ENCODE results near the gene ACAT1.
"Not testable (repeated sequence)": the region's sequence is repeated elsewhere in the genome, so short reads cannot be mapped to it uniquely, and the experiment has no call there.

ACAT1 gene
- 38.2 to 51.7 reads per million in 2 experiments for total RNA-seq

GRCh38 chr11:108121274-108122155 is at the start of gene ACAT1:
ACAT1 (plus strand) TSS chr11:108121567; CDS start chr11:108121607, 40 bp downstream.
- peak; percentile 94 for DNase-seq (ENCODE audit: low read depth)

DNA sequence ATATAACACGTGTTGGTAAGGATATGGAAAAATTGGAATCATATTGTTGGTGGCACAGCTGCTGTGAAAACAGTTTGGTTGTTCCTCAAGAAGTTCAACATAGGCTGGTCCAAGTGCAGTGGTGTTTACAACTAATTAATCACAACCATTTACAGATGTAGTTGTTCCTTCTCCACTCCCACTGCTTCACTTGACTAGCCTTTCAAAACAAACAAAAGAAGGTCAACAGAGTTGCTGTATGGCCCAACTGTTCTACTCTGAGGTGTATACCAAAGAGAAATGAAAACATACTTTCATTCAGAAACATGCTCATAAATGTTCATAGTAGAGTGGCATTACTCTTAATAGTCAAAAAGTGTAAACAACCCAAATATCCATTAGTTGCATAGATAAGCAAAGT is 36.6 kb upstream of the ACAT1 start:
- no peak for DNase-seq (ENCODE audit: low read depth)

- DNase-seq (ENCODE audit: low read depth) = no peak
Measured at GRCh38 chr11:108085672-108086071, 35.7 kb upstream of the ACAT1 start.

DNA sequence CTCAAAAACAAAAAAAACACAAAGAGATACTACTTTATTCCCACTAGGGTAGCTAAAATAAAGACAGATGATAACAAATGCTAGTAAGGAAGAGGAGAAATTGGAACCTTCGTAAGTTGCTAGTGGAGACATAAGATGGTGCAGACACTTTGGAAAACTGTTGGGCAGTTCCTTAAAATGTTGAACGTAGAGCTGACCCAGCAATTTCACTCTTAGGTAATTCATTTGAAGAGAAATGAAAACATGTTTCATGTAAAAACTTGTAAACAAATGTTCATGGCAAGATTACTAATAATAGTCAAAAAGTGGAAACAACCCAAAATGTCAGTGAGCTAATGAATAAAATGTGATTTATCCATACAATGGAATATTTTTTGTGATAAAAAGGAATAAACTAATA is 29.2 kb upstream of the ACAT1 start:
- no peak for DNase-seq (ENCODE audit: low read depth)

DNA sequence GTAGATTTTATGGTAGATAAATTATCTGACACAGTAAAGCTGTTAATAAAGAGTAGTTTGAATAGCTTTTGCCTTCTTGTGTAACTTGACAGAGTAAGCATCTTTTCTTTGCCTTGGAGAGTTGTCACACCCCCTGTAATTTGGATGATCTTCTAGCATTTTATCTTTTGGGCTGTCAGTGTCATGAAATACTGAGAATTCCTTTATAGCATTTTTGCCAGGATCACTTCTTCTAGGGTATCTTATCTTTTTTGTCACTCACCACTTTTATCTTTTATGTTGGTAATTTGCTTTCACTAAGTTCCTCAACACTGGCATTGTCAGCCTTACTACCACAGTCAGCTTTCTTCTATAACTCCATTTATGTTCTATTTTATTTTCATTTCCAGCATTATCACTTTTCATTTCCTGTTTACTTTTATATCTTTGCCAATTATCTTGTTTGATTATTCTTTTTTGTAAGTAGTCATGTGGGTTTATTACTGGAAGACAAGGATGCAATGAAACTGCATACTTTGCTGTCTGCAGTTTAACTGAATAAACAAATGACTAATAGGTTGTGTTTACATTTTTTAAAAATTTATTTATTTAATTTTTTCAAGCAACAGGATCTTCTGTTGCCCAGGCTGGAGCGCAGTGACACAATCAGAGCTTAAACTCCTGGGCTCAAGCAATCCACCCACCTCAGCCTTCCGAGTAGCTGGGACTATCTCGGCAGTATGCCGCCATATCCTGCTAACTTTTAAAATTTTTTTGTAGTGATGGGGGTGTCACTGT is 28.1 kb upstream of the ACAT1 start:
- no peak for DNase-seq (ENCODE audit: low read depth)

DNA sequence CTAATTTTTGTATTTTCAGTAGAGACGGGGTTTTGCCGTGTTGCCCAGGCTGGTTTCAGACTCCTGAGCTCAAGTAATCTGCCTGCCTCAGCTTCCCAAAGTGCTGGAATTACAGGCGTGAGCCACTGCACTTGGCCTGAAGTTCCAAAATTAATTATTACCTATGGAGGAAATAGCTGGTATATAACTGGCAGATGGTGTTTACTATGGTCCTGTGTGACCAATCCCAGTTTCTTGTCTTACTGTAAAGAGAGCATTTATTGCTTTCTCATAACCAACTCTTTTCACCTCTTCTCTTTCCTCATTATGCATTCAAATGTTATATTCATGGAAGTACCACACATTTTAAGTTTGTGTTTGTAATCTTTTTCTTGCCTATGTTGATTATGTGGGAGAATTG is 24.2 kb upstream of the ACAT1 start:
- no peak for DNase-seq (ENCODE audit: low read depth)

DNA sequence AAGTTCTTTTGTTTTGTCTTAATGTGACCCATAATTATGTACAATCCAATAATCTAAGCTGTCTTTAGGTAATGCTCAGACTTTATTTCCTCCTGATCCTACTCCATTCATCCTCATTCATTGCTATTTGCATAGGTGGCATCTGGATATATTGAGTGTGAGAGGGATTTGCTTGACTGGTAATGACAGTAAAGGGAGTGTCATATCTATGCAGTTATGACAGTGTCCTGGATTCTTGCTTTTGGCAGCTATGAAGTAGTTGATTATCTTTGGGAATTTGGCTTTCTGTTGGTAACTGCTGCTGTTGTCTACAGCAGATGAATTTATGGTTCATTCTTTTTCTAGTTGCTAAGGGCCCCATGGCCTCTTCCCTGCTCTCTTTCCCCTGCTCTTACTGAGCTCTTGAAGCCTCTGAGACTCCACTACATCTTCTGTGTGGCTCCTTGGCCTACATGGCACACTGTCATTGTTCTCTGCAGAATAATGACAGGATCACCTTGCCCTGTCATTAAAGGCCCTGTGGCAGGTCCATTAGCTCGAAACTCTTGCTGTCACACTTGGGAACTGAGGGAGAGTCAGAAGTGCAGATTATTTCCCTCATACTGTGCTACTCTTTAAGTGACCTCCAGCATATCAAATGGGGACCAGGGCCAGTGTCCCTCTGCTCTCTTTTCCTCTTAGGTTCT is 20.1 kb upstream of the ACAT1 start:
- no peak for DNase-seq (ENCODE audit: low read depth)

DNA sequence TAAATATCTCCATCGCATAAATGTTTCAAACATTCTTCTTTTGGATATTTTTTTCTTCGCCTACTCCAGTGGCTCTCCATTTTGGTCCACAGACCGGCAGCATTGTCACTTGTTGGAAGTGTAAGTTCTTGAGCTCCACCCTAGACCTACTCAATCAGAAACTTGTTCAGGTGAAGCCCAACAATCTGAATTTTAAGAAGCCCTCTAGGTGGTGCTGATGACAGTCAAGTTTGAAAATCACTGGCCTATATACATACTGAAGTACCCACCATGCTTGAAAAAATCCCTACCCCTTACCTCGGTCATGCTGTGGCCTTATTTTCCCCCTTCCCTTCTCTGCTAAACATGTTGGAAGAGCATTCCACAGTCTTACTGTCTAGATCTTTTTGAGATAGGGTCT is 10.2 kb upstream of the ACAT1 start:
- DNase-seq (ENCODE audit: low read depth) = no peak

GRCh38 chr11:108112057-108112456 is 9.3 kb upstream of the ACAT1 start:
- no peak for DNase-seq (ENCODE audit: low read depth)

- DNase-seq (ENCODE audit: low read depth) = no peak
Measured at GRCh38 chr11:108115500-108116140, 5.7 kb upstream of the ACAT1 start.

GRCh38 chr11:108117746-108118371 is 3.5 kb upstream of the ACAT1 start:
- no peak for DNase-seq (ENCODE audit: low read depth)

DNA sequence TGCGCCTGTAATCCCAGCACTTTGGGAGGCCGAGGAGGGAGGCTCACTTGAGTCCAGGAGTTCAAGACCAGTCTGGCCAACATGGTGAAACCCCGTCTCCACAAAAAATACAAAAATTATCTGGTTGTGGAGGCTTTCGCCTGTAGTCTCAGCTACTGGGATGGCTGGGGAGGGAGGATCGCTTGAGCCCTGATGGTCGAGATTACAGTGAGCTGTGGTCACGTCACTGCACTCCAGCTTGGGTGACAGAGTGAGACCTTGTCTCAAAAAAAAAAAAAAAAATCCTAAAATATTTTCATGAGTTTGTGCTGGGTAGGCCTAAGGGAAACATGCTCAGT is 462 bp upstream of the ACAT1 start:
- DNase-seq (ENCODE audit: low read depth) = not testable (repeated sequence)

DNA sequence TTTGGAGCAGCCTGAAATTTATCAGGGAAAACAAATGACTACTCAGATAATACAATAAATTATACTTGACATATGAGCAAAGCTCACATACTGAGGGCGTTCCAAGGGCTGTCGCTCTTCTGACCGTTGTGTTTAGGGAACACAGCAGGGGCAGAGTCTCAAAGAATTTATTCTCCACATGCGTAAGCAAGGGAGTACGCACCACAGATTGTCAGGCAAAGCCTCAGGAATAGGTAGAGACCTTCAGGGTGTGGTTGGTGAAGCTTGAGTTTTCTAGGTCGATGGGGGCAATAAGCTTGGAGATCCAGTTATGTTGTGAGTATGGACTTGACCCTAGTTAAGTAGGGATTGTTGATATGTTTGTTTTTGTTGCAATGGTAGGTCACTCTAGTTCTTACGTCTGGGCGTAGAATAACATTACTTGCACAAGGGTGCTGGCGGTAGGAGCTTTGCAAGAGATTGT is 830 bp downstream of the ACAT1 start:
- no peak for DNase-seq (ENCODE audit: low read depth)

GRCh38 chr11:108125096-108125495 is 3.7 kb downstream of the ACAT1 start:
- DNase-seq (ENCODE audit: low read depth) = no peak

GRCh38 chr11:108128772-108129171 is 7.4 kb downstream of the ACAT1 start:
- DNase-seq (ENCODE audit: low read depth) = no peak

GRCh38 chr11:108131993-108132392 is 10.6 kb downstream of the ACAT1 start:
- no peak for DNase-seq (ENCODE audit: low read depth)

- not testable (repeated sequence) for DNase-seq (ENCODE audit: low read depth)
Measured at GRCh38 chr11:108132993-108133538, 11.7 kb downstream of the ACAT1 start.

GRCh38 chr11:108135845-108136544 is 14.6 kb downstream of the ACAT1 start:
- no peak for DNase-seq (ENCODE audit: low read depth)

DNA sequence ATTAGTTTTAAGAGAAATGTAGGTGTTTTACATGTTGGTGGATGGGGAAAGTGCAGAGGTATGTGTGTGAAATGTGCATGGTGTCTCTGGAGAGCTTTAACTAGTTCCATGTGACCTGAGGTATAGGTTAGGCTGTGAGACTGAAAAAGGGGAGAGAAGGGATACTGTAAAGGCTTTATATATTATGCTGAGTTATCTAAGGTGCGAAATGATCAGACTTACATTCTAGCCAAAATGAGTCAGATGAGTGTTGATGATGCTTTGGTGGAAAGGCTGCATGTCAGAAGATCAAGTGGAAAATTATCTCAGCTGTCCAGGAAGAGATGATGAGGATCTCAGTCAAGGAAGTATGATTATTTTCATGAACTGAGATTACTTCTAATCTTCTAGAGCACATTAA is 15.8 kb downstream of the ACAT1 start:
- no peak for DNase-seq (ENCODE audit: low read depth)

- no peak for DNase-seq (ENCODE audit: low read depth)
Measured at GRCh38 chr11:108142304-108142703, 20.9 kb downstream of the ACAT1 start.

DNA sequence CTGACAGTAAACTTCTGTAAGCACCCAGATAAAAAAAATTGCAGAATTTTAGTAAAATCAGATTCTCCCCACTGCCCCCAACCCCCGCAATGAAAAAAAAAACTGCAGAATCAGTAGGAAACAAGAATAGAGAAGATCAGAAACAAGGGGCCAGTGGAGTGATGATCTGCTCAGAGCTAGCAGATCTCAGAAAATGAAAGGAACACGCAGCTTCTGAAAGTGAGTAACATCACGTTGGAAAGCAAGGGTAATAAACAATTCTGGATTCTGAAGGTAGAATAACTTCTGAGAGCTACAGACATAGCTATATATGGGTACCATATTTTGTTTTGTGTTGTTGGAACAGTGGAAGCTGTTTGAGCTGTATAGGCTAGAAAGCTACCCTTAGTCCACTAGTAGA is 23.2 kb downstream of the ACAT1 start:
- no peak for DNase-seq (ENCODE audit: low read depth)

Measured in T follicular helper cell (primary cell).